Renal cortex interstitium (tissue), 3 donors: ENCODE data around the gene TRIP6. TPM values are rescaled to one million over a fixed set of nuclear protein-coding genes. Genes with fewer than 3 reads are reported as not detected.

Experiments
- polyA plus RNA-seq, 3 donors: library from polyadenylated mRNA; unstranded; fragments of 120-200 nt; gene quantifications; one replicate each; pipeline ENCODE4 v1.2.1, GENCODE V29; 2013; ENCODE audit not compliant: insufficient read length in 3 of 3

TRIP6 gene
- polyA plus RNA-seq, 3 donors = 63.7 to 108 (median 84.5) TPM

Other genes with a start within 250 kb of the TRIP6 start
- gene TFR2, start 225.8 kb upstream of the TRIP6 start, polyA plus RNA-seq = 1 to 10 TPM in 1 of 3 donors, under 1 TPM in 2; 0.95 to 1.1 (median 0.98) TPM
- gene ACTL6B, start 210.9 kb upstream of the TRIP6 start, polyA plus RNA-seq = not detected
- 100 to 1,000 TPM; 173 to 224 (median 197) TPM for gene GNB2, start 193.6 kb upstream of the TRIP6 start, polyA plus RNA-seq
- gene GIGYF1, start 173.1 kb upstream of the TRIP6 start, polyA plus RNA-seq = 10 to 100 TPM; 34.0 to 66.0 (median 46.5) TPM
- 10 to 100 TPM; 20.7 to 30.8 (median 23.7) TPM for gene POP7, start 161.3 kb upstream of the TRIP6 start, polyA plus RNA-seq
- under 1 TPM in 2 of 3 donors, not detected in 1; 0.14 to 0.38 TPM for gene EPO, start 146.9 kb upstream of the TRIP6 start, polyA plus RNA-seq
- gene ZAN, start 133.8 kb upstream of the TRIP6 start, polyA plus RNA-seq = under 1 TPM in 2 of 3 donors, not detected in 1; 0.02 to 0.03 TPM
- 100 to 1,000 TPM in 1 of 3 donors, 10 to 100 TPM in 2; 81.4 to 102 (median 84.1) TPM for gene EPHB4, start 39.9 kb upstream of the TRIP6 start, polyA plus RNA-seq
- gene SLC12A9, start 14.7 kb upstream of the TRIP6 start, polyA plus RNA-seq = 10 to 100 TPM; 20.9 to 38.3 (median 28.1) TPM
- 100 to 1,000 TPM; 152 to 185 (median 175) TPM for gene SRRT, start 7.7 kb downstream of the TRIP6 start, polyA plus RNA-seq
- 1 to 10 TPM; 1.6 to 3.8 (median 1.9) TPM for gene UFSP1, start 22.3 kb downstream of the TRIP6 start, polyA plus RNA-seq
- 1 to 10 TPM; 3.4 to 6.7 (median 4.6) TPM for gene ACHE, start 28.5 kb downstream of the TRIP6 start, polyA plus RNA-seq
- 1 to 10 TPM in 1 of 3 donors, under 1 TPM in 2; 0.69 to 1.2 (median 0.72) TPM for gene MUC3A, start 82.1 kb downstream of the TRIP6 start, polyA plus RNA-seq
- gene MUC12, start 102.2 kb downstream of the TRIP6 start, polyA plus RNA-seq = under 1 TPM; 0.02 to 0.36 (median 0.22) TPM
- under 1 TPM in 1 of 3 donors, not detected in 2; 0.39 TPM for gene MUC17, start 152.7 kb downstream of the TRIP6 start, polyA plus RNA-seq
- gene TRIM56, start 218.1 kb downstream of the TRIP6 start, polyA plus RNA-seq = 10 to 100 TPM; 16.9 to 22.3 (median 17.0) TPM